Effector CD4-positive, alpha-beta T cell (primary cell): ENCODE measurements around the gene RTL9. TPM values are rescaled to one million over a fixed set of nuclear protein-coding genes. Genes with fewer than 3 reads are reported as not detected.
"Not testable (repeated sequence)": the region's sequence is repeated elsewhere in the genome, so short reads cannot be mapped to it uniquely, and the experiment has no call there.

Experiments
- DNase-seq: peaks from one replicate; pipeline ENCODE4 v3.0.0-alpha.2; 2020
- total RNA-seq: gene quantifications from one replicate; lab custom pipeline; 2026; lab: John Stamatoyannopoulos, UW

Gene RTL9
- not detected for total RNA-seq

DNA sequence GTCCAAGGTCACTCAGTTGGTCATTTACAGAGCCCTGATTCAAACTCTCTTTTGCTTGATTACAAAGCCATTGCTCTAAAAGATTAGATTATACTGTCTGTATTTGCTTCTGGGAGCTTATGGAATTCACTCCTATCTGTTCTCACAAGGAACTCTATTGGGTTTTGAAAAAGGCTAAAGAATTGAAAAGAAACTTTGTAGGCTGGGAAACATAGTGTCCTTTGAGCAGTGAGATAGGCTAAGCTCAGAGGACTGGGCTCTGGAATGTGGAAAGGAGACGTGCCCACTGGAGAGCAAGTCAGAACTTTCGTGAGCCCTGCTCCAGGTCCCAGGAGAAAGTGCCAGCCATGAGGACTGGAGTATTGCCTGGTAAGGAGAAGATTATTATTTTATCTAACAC is at the start of gene RTL9:
Gene RTL9 (plus strand): TSS at position 301 of the 400 bp plus-strand sequence. CDS start 91,770 bp downstream, outside the sequence.
- no peak for DNase-seq

DNA sequence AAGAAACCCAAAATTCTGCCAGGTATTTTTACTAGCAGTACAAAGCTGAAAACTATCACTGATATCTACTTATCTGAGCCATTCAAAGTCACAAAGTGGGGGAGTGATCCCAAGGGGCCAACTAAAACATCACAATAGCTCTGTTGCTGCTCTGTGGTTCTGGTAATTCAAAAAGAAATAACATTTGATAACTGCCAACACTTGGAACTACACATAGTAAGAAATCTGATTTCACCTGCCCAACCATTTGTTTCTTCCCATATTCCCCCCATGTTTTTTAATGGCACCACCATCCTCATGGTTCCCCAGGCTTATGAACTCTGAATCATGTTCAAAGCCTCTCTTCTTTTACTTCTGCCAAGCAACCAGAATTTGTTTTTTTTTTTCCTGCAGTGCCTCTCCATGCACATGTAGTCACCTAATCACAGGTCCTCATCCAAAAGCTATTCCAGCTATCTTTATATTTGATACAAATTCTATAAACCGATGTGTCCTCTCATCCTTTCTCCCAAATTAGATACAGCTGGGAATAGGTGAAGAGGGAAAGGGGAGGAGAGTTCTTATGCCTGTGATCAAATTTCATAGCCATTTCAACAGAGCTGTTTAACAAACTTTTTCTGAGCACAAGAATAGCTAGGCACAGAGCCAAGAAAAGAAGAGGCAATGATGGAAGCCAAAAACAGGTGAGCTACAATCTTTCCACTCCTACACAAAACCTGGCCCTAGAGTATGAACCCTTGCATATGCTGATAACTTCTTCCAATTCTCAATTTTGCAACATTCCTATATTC is 48.5 kb upstream of the RTL9 start:
- no peak for DNase-seq

DNA sequence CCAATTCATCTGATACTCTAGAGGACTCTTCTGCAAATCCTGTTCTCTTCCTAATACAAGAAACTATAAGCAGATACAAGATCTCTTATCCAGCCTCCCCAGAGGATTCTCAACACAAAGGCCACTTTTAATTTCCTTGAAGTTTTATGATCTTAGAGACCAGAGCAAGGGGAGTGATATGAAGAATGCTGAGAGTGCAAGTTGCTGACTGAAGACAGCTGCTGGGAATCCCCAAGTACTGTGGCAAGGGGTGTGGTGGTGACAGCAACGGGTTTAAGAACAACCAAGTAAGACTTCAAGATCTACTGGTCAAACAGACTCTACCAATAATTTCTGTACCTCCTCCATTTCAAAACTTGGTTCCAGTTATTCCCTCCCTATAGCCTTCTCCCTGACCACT is 47.8 kb upstream of the RTL9 start:
- peak; percentile 3 for DNase-seq

DNA sequence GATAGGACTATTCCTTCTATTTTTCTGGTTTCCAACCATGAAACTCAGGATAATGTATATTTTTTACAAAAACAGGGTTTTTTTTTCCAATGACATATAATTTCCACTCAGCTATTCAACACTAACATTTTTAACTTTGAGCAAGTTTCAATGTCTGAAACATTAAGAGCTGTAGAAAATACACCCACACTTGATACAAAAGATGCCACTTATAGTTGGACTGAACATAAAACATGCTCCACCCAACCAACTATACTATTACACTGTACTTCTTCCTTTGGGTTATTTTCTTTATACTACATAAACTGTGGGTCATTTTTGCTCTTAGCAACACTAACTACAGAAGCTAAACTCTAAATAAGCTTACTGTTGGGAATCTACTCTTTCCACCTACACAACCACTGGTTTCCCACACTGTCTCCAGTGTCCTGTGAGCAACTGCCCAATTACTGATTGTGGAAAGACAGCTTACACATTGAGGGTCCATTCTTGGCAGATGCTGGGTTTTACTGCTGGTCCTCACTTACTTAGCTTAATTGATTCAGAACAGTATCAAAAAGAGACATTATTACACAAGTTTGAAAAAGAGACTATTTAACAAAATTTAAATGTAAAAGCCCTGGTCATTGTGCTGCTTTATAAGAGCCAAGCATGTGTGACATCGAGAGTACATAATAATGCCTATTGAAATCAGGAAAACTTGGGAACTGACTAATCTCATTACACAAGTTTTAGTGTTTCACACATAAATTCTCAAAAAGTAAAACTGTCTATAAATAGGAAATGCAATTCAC is 47.0 kb upstream of the RTL9 start:
- no peak for DNase-seq

- no peak for DNase-seq
These were observed 43.1 kb upstream of the RTL9 start for GRCh38 chrX:110315551-110315950.

DNA sequence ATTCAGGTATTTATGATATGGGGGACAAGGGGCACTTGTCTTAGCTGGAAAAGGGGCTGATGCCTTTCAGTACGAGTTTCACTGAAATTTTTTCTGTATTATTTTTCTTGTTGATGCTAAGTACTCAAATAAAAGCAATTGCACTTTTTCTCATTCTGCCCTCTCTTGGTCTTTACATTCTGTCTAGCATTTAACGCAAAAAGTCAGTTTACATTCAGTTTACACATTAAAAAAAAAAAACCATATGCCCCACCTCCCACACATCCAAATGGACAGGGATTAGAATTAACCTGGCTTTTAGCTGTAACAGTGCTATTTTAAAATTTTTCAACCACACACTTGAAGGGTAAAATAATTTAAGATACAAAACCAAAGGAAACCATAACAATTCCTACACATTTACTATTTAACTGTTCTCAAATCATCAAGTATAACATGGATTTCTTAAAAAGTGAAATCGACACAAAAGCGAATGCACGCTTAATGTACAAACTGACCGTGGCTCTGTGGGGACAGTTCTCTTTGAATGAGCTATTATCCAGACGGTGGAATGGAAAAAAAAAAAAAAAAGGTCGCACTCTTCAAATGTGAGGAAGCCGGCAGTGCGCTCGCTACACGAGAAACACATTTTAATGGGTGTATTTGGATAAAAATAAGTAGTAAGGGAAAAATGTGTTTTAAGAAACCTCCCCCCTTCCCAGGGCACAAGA is 42.1 kb upstream of the RTL9 start:
- DNase-seq, result no peak

GRCh38 chrX:110317061-110317819 is 41.4 kb upstream of the RTL9 start:
- DNase-seq, result peak; percentile 5

- peak; percentile 72 for DNase-seq
These were observed 40.6 kb upstream of the RTL9 start, which contains the start of gene AMMECR1 for GRCh38 chrX:110317820-110318663. AMMECR1 (minus strand) TSS chrX:110318085; CDS start chrX:110318071, 14 bp downstream.

- no peak for DNase-seq
These were observed 40.0 kb upstream of the RTL9 start for GRCh38 chrX:110318664-110318968.

- DNase-seq, result no peak
These were observed 38.2 kb upstream of the RTL9 start for GRCh38 chrX:110320381-110320987.

DNA sequence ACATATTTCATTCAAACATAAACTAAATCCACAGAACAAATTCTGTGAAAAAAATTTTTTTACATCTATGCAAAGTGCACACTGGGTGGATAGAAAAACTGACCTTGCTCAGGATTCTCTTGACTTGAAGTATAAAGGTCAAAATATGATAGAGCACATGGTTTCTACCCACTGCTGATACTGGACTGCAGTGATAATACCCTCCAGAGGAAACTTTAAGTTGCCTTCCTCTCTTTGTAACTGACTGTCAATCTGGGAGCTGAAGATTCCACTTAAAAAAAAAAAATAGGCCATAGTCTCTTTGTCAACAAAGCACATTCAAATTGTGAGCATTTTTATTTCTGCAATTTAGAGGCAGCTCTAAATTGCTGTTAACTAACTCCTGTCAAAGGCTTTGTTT is 37.6 kb upstream of the RTL9 start:
- no peak for DNase-seq

GRCh38 chrX:110321670-110322069 is 37.0 kb upstream of the RTL9 start:
- no peak for DNase-seq

GRCh38 chrX:110322603-110323002 is 36.0 kb upstream of the RTL9 start:
- DNase-seq, result no peak

DNA sequence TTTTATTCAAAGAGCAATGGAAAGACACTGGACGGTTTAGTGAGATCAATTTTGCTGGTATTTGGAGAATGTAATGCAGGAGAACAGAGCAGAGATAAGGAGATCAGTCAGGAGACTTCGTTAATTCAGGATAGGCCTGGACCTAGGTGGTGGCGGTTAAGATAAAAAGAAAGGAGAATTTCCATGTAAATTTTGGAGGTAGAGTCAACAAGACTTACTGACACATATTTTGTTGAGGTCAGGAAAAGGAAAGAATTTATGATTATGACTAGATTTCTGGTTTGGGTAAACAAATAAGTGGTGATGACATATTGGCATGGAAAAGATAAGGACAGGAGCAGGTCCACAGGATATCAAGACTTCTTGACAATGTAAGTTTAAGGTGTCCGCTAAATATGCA is 31.9 kb upstream of the RTL9 start:
- no peak for DNase-seq

GRCh38 chrX:110327336-110327735 is 31.3 kb upstream of the RTL9 start:
- DNase-seq, result no peak

DNA sequence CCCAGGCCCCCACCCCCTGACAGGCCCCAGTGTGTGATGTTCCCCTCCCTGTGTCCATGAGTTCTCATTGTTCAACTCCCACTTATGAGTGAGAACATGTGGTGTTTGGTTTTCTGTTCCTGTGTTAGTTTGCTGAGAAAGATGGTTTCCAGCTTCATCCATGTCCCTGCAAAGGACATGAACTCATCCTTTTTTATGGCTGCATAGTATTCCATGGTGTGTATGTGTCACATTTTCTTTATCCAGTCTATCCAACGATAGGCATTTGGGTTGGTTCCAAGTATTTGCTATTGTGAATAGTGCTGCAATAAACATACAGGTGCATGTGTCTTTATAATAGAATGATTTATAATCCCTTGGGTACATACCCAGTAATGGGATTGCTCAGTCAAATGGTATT is 30.0 kb upstream of the RTL9 start:
- not testable (repeated sequence) for DNase-seq

DNA sequence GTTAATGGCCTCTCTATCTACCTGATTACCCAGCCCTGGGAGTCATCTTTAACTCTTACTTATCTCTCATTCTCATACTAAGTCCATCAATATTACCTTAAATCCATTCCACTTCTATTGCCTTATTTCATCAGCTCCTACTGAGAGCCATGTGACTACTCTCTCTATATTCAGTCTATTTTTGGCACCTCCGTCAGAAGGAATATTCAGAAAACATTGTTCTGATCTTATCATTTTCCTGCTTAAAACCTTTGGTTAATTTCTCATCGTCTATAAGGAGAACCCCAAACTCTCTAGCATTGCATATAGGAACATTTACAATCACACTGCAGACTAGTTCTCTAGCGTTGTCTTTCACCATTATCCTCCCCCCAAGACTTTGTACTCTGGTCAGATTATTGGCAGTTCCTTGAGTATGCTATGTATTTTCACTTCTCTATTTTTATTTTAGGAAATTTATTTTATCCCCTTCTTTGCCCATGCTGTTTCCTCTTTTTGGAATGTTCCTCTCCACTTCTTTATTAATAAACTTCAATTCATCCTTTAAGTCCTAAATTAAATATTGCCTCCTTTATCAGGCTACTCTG is 27.1 kb upstream of the RTL9 start:
- DNase-seq, result no peak

- not testable (repeated sequence) for DNase-seq
These were observed 25.2 kb upstream of the RTL9 start for GRCh38 chrX:110333458-110333857.

GRCh38 chrX:110338935-110339334 is 19.7 kb upstream of the RTL9 start:
- DNase-seq, result no peak

DNA sequence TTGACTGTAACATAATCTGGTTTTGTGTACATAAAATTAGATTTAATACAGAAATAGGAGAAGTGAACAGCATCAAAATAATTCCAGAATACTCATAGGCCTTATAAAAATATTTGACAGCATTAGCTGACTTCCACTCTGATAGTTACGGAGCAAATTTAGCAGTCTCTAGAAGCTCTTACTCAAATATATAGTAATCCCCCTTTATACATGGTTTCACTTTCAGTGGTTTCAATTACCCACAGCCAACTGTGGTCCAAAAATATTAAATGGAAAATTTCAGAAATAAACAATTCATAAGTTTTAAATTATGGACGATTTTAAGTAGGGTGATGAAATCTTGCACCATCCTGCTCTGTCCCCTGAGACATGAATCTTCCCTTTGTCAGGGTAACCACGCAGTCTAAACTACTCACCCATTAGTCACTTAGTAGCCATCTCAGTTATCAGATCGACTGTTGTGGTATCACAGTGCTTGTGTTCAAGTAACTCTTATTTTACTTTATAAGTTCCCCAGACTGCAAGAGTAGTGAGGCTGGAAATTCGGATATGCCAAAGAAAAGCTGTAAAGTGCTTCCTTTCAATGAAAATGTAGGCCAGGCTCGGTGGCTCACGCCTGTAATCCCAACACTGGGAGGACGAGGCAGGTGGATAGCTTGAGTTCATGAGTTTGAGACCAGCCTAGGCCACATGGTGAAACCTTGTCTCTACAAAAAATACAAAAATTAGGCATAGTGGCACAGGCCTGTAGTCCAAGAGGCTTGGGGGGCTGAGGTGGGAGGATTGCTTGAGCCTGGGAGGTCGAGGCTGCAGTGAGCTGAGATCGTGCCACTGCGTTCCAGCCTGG is 17.2 kb upstream of the RTL9 start:
- no peak for DNase-seq
